ENCODE measurements around the gene CEP78. TPM values are rescaled to one million over a fixed set of nuclear protein-coding genes. Genes with fewer than 3 reads are reported as not detected.

CEP78 gene
- total and polyA plus RNA-seq, 7 donors, result 2.4 to 14.0 (median 9.0) TPM

GRCh38 chr9:78303377-78304062, 67.6 kb downstream of the CEP78 start:
- intact Hi-C loops (cut with DNase I), result no loop called here
- H3K4me3 ChIP-seq, result no peak overlapping the region
- H3K4me1 ChIP-seq, result peaks cover 0 to 20% (median 3%) of the 10 kb centered on the region in 4 donors
- H3K36me3 ChIP-seq, result no peaks in the 10 kb centered on the region
- DNase-seq, result no peak
- no peaks in the 10 kb centered on the region for H3K9me3 ChIP-seq
- H3K27ac ChIP-seq, result no peak overlapping the region
- WGBS, 2 donors, result 96 to 97% methylated on average over 3 of the region's 3 CpGs
- TF ChIP-seq POLR2A (IDR thresholded peaks at IDR 0.05) (no peak), POLR2AphosphoS5 (IDR thresholded peaks at IDR 0.05) (no peak), EP300 (IDR thresholded peaks at IDR 0.05) (no peak), CTCF (IDR thresholded peaks at IDR 0.05) (no peak)
- peaks cover 0 to 13% (median 0%) of the 10 kb centered on the region in 3 donors for H3K27me3 ChIP-seq

GRCh38 chr9:78304357-78304756, 68.5 kb downstream of the CEP78 start:
- WGBS, 2 donors, result 82 to 88% methylated on average over 1 of the region's 1 CpG

GRCh38 chr9:78306222-78307076, 70.6 kb downstream of the CEP78 start:
- no peak for DNase-seq
- WGBS, 2 donors, result 82 to 94% methylated on average over 16 of the region's 16 CpGs
- intact Hi-C loops (cut with DNase I), result no loop called here
- H3K4me3 ChIP-seq, result no peak overlapping the region
- H3K36me3 ChIP-seq, result no peaks in the 10 kb centered on the region
- H3K27me3 ChIP-seq, result no peaks in the 10 kb centered on the region
- H3K4me1 ChIP-seq, result peaks cover 0 to 18% (median 2%) of the 10 kb centered on the region in 4 donors
- TF ChIP-seq CTCF (IDR thresholded peaks at IDR 0.05) (no peak), POLR2AphosphoS5 (IDR thresholded peaks at IDR 0.05) (no peak), POLR2A (IDR thresholded peaks at IDR 0.05) (no peak), EP300 (IDR thresholded peaks at IDR 0.05) (no peak)
- peak overlapping the region in 2 of 4 donors; percentile 7 to 60 for H3K27ac ChIP-seq
- no peaks in the 10 kb centered on the region for H3K9me3 ChIP-seq

More at GRCh38 chr9:78304357-78304756, 68.5 kb downstream of the CEP78 start:
- Histone ChIP-seq H3K27me3 (peaks cover 0 to 10% (median 0%) of the 10 kb centered on the region in 3 donors), H3K27ac (no peak overlapping the region), H3K36me3 (no peaks in the 10 kb centered on the region), H3K4me1 (peaks cover 0 to 18% (median 2%) of the 10 kb centered on the region in 4 donors), H3K4me3 (no peak overlapping the region), H3K9me3 (no peaks in the 10 kb centered on the region)
- no peak for DNase-seq
- TF ChIP-seq POLR2AphosphoS5 (IDR thresholded peaks at IDR 0.05), result no peak
- no peak for TF ChIP-seq EP300 (IDR thresholded peaks at IDR 0.05)
- no peak for TF ChIP-seq POLR2A (IDR thresholded peaks at IDR 0.05)
- no peak for TF ChIP-seq CTCF (IDR thresholded peaks at IDR 0.05)
- intact Hi-C loops (cut with DNase I), result no loop called here

- TF ChIP-seq CTCF (IDR thresholded peaks at IDR 0.05), result no peak
- TF ChIP-seq EP300 (IDR thresholded peaks at IDR 0.05), result no peak
- no peak for TF ChIP-seq POLR2A (IDR thresholded peaks at IDR 0.05)
- peak in 2 of 4 donors; percentile 25 to 31 for TF ChIP-seq POLR2AphosphoS5 (IDR thresholded peaks at IDR 0.05)
- no peak for DNase-seq
- Histone ChIP-seq H3K27me3 (no peaks in the 10 kb centered on the region), H3K27ac (peak overlapping the region in 2 of 4 donors; percentile 31 to 60), H3K4me3 (no peak overlapping the region), H3K9me3 (no peaks in the 10 kb centered on the region), H3K4me1 (peaks cover 0 to 18% (median 2%) of the 10 kb centered on the region in 4 donors), H3K36me3 (no peaks in the 10 kb centered on the region)
- intact Hi-C loops (cut with DNase I), result no loop called here
- WGBS, 2 donors, result 83 to 89% methylated on average over 2 of the region's 2 CpGs
These were observed 71.5 kb downstream of the CEP78 start for GRCh38 chr9:78307360-78307759.
